ENCODE results near the gene FADS3.
"Not testable (repeated sequence)": the region's sequence is repeated elsewhere in the genome, so short reads cannot be mapped to it uniquely, and the experiment has no call there.

Gene FADS3

GRCh38 chr11:61882879-61883278 lies 8.5 kb downstream of the FADS3 start:
- in situ Hi-C loops (cut with MboI; ENCODE audit: low sequenced_read_pairs): no loop called here

- in situ Hi-C loops (cut with MboI; ENCODE audit: low sequenced_read_pairs): not testable (repeated sequence)
These were observed 9.1 kb downstream of the FADS3 start for GRCh38 chr11:61882267-61882666.

- in situ Hi-C loops (cut with MboI; ENCODE audit: low sequenced_read_pairs): no loop called here
These were observed 9.9 kb downstream of the FADS3 start for GRCh38 chr11:61881397-61881796.

GRCh38 chr11:61880454-61880853 lies 10.9 kb downstream of the FADS3 start:
- in situ Hi-C loops (cut with MboI; ENCODE audit: low sequenced_read_pairs): no loop called here

GRCh38 chr11:61880031-61880430 lies 11.3 kb downstream of the FADS3 start:
- in situ Hi-C loops (cut with MboI; ENCODE audit: low sequenced_read_pairs): no loop called here

- in situ Hi-C loops (cut with MboI; ENCODE audit: low sequenced_read_pairs): no loop called here
These were observed 12.2 kb downstream of the FADS3 start for GRCh38 chr11:61879152-61879551.

- in situ Hi-C loops (cut with MboI; ENCODE audit: low sequenced_read_pairs): no loop called here
These were observed 15.6 kb downstream of the FADS3 start for GRCh38 chr11:61875698-61876097.

- in situ Hi-C loops (cut with MboI; ENCODE audit: low sequenced_read_pairs): no loop called here
These were observed 16.5 kb downstream of the FADS3 start for GRCh38 chr11:61874853-61875252.

GRCh38 chr11:61874377-61874809 lies 17.0 kb downstream of the FADS3 start:
- in situ Hi-C loops (cut with MboI; ENCODE audit: low sequenced_read_pairs): no loop called here

- in situ Hi-C loops (cut with MboI; ENCODE audit: low sequenced_read_pairs): no loop called here
These were observed 17.6 kb downstream of the FADS3 start for GRCh38 chr11:61873588-61874376.

GRCh38 chr11:61872935-61873565 lies 18.3 kb downstream of the FADS3 start:
- in situ Hi-C loops (cut with MboI; ENCODE audit: low sequenced_read_pairs): no loop called here

- in situ Hi-C loops (cut with MboI; ENCODE audit: low sequenced_read_pairs): no loop called here
These were observed 20.2 kb downstream of the FADS3 start for GRCh38 chr11:61871158-61871597.

- in situ Hi-C loops (cut with MboI; ENCODE audit: low sequenced_read_pairs): no loop called here
These were observed 20.8 kb downstream of the FADS3 start for GRCh38 chr11:61870541-61871031.

GRCh38 chr11:61869708-61870451 lies 21.5 kb downstream of the FADS3 start:
- in situ Hi-C loops (cut with MboI; ENCODE audit: low sequenced_read_pairs): no loop called here

- in situ Hi-C loops (cut with MboI; ENCODE audit: low sequenced_read_pairs): no loop called here
These were observed 22.0 kb downstream of the FADS3 start for GRCh38 chr11:61869429-61869707.

GRCh38 chr11:61868571-61869428 lies 22.5 kb downstream of the FADS3 start:
- in situ Hi-C loops (cut with MboI; ENCODE audit: low sequenced_read_pairs): no loop called here

GRCh38 chr11:61866958-61867343 lies 24.4 kb downstream of the FADS3 start:
- in situ Hi-C loops (cut with MboI; ENCODE audit: low sequenced_read_pairs): no loop called here

- in situ Hi-C loops (cut with MboI; ENCODE audit: low sequenced_read_pairs): no loop called here
These were observed 25.0 kb downstream of the FADS3 start for GRCh38 chr11:61866231-61866957.

GRCh38 chr11:61864814-61865775 lies 26.2 kb downstream of the FADS3 start:
- in situ Hi-C loops (cut with MboI; ENCODE audit: low sequenced_read_pairs): no loop called here
